Neural progenitor cell (in vitro differentiated cells): ENCODE results near the gene ABHD6. TPM values are rescaled to one million over a fixed set of nuclear protein-coding genes. Genes with fewer than 3 reads are reported as not detected.

Experiments
- DNase-seq: peaks from one replicate; pipeline ENCODE4 v3.0.0-alpha.2; 2016; ENCODE audit warnings: low spot score
- H2AFZ ChIP-seq: fragments of 200-600 bp; sonication (generic); replicated peaks from 2 replicates; pipeline ENCODE4 v1.6.1; 2016; ENCODE audit warnings: antibody characterized with exemption
- H3F3A ChIP-seq: fragments of 200-600 bp; sonication (generic); 2 replicates; pipeline ENCODE4 v1.6.1; 2016; ENCODE audit warnings: antibody characterized with exemption, low read depth
- H3K27ac ChIP-seq: fragments of 200-600 bp; sonication (generic); 2 replicates; pipeline ENCODE4 v1.5.1; 2016; ENCODE audit warnings: mild to moderate bottlenecking
- H3K27me3 ChIP-seq: fragments of 200-600 bp; sonication (generic); 2 replicates; pipeline ENCODE4 v1.6.1; 2016; ENCODE audit warnings: mild to moderate bottlenecking, moderate library complexity
- H3K36me3 ChIP-seq: fragments of 200-600 bp; sonication (generic); 2 replicates; pipeline ENCODE4 v1.5.1; 2016
- H3K4me1 ChIP-seq: fragments of 200-600 bp; sonication (generic); 2 replicates; pipeline ENCODE4 v1.6.1; 2016; ENCODE audit warnings: mixed run types
- H3K4me2 ChIP-seq: fragments of 200-600 bp; sonication (generic); 2 replicates; pipeline ENCODE4 v1.6.1; 2016
- H3K4me3 ChIP-seq: fragments of 200-600 bp; sonication (generic); 2 replicates; pipeline ENCODE4 v1.5.1; 2016
- H3K79me2 ChIP-seq: fragments of 200-600 bp; sonication (generic); 2 replicates; pipeline ENCODE4 v1.6.1; 2016; ENCODE audit warnings: low read depth
- H3K9ac ChIP-seq: fragments of 200-600 bp; sonication (generic); 2 replicates; pipeline ENCODE4 v1.6.1; 2016
- H3K9me3 ChIP-seq: fragments of 200-600 bp; sonication (generic); 2 replicates; pipeline ENCODE4 v1.5.1; 2016; ENCODE audit warnings: low read depth
- H4K20me1 ChIP-seq: fragments of 200-600 bp; sonication (generic); 2 replicates; pipeline ENCODE4 v1.6.1; 2016; ENCODE audit warnings: low read depth
- H3K27ac Mint-ChIP-seq: 3 replicates; pipeline ENCODE4 v1.8.0; 2021; ENCODE audit warnings: mixed read lengths
- H3K27me3 Mint-ChIP-seq: 2 replicates; pipeline ENCODE4 v1.8.0; 2022; ENCODE audit warnings: low read depth, mild to moderate bottlenecking, inconsistent platforms, moderate library complexity, mixed read lengths; ENCODE audit not compliant: insufficient read depth
- H3K36me3 Mint-ChIP-seq: 3 replicates; pipeline ENCODE4 v1.8.0; 2021; ENCODE audit warnings: mixed read lengths
- H3K4me1 Mint-ChIP-seq: 3 replicates; pipeline ENCODE4 v1.8.0; 2021; ENCODE audit warnings: mixed read lengths
- H3K4me3 Mint-ChIP-seq: 3 replicates; pipeline ENCODE4 v1.8.0; 2021; ENCODE audit warnings: mild to moderate bottlenecking, moderate library complexity, mixed read lengths
- H3K9me3 Mint-ChIP-seq: 3 replicates; pipeline ENCODE4 v1.8.0; 2020; ENCODE audit warnings: mixed read lengths
- CTCF ChIP-seq: fragments of 200-600 bp; sonication (generic); IDR thresholded peaks from 2 replicates; pipeline ENCODE4 v1.5.1; 2017; ENCODE audit warnings: antibody characterized with exemption, mild to moderate bottlenecking
- EZH2 ChIP-seq: fragments of 200-600 bp; sonication (generic); IDR thresholded peaks from 2 replicates; pipeline ENCODE4 v1.6.1; 2017; ENCODE audit warnings: antibody characterized with exemption, mild to moderate bottlenecking, moderate library complexity
- EZH2phosphoT487 ChIP-seq: fragments of 200-600 bp; sonication (generic); IDR thresholded peaks from 2 replicates; pipeline ENCODE4 v1.6.1; 2017; ENCODE audit warnings: antibody characterized with exemption
- total RNA-seq: library from RNA; depleted of rRNA; stranded (reverse); fragments of >200 nt; gene quantifications from 2 replicates; pipeline ENCODE4 v1.2.3, GENCODE V29; 2015; ENCODE audit warnings: low replicate concordance

Gene ABHD6, protein sequence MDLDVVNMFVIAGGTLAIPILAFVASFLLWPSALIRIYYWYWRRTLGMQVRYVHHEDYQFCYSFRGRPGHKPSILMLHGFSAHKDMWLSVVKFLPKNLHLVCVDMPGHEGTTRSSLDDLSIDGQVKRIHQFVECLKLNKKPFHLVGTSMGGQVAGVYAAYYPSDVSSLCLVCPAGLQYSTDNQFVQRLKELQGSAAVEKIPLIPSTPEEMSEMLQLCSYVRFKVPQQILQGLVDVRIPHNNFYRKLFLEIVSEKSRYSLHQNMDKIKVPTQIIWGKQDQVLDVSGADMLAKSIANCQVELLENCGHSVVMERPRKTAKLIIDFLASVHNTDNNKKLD
- total RNA-seq = 18.5 and 21.5 TPM in 2 replicates

GRCh38 chr3:58237238-58237940 is at the start of gene ABHD6:
Gene ABHD6 (plus strand): TSS chr3:58237792. CDS start chr3:58256587, 18,795 bp downstream.
- peaks cover 7% of the 10 kb centered on the region for H3K27me3 Mint-ChIP-seq
- H3K9ac ChIP-seq = no peak within 1 kb of the TSS
- H3K27me3 ChIP-seq = peaks cover 65% of the 10 kb centered on the region

GRCh38 chr3:58188173-58188564 is 49.4 kb upstream of the ABHD6 start:
- no peak overlapping the region for H3K27ac Mint-ChIP-seq
- Histone ChIP-seq H3F3A (no peaks in the 10 kb centered on the region), H3K27me3 (no peaks in the 10 kb centered on the region), H3K9me3 (no peaks in the 10 kb centered on the region), H3K27ac (no peak overlapping the region), H3K4me2 (no peak overlapping the region), H2AFZ (no peak overlapping the region), H3K79me2 (no peaks in the 10 kb centered on the region), H4K20me1 (no peaks in the 10 kb centered on the region), H3K36me3 (no peaks in the 10 kb centered on the region), H3K9ac (no peak overlapping the region), H3K4me3 (no peak overlapping the region), H3K4me1 (peaks cover 10% of the 10 kb centered on the region)
- H3K27me3 Mint-ChIP-seq = peaks cover 13% of the 10 kb centered on the region
- H3K4me3 Mint-ChIP-seq = no peak overlapping the region
- TF ChIP-seq CTCF (no peak), EZH2phosphoT487 (no peak), EZH2 (no peak)
- DNase-seq = no peak
- peaks cover 16% of the 10 kb centered on the region for H3K4me1 Mint-ChIP-seq
- peaks cover 2% of the 10 kb centered on the region for H3K9me3 Mint-ChIP-seq
- H3K36me3 Mint-ChIP-seq = no peaks in the 10 kb centered on the region

More at GRCh38 chr3:58237238-58237940, at the start of gene ABHD6:
- no peak for TF ChIP-seq EZH2phosphoT487
- peak; percentile 52 for TF ChIP-seq CTCF
- no peak for TF ChIP-seq EZH2
- H2AFZ ChIP-seq = peak within 1 kb of the TSS; percentile 98
- Mint-ChIP-seq H3K9me3 (no peaks in the 10 kb centered on the region), H3K36me3 (peaks cover 3% of the 10 kb centered on the region), H3K4me1 (peaks cover 13% of the 10 kb centered on the region), H3K27ac (peak within 1 kb of the TSS; percentile 74), H3K4me3 (peak within 1 kb of the TSS; percentile 95)
- H3K4me2 ChIP-seq = peak within 1 kb of the TSS; percentile 86
- DNase-seq = peak; percentile 90
- H3F3A ChIP-seq = peaks cover 5% of the 10 kb centered on the region
- H3K27ac ChIP-seq = no peak within 1 kb of the TSS
- H4K20me1 ChIP-seq = peaks cover 12% of the 10 kb centered on the region
- peaks cover 13% of the 10 kb centered on the region for H3K79me2 ChIP-seq
- H3K36me3 ChIP-seq = no peaks in the 10 kb centered on the region
- H3K4me1 ChIP-seq = peaks cover 9% of the 10 kb centered on the region
- peak within 1 kb of the TSS; percentile 91 for H3K4me3 ChIP-seq
- H3K9me3 ChIP-seq = no peaks in the 10 kb centered on the region

- H3K4me2 ChIP-seq = peak overlapping the region; percentile 13
- H3K9ac ChIP-seq = no peak overlapping the region
- DNase-seq = no peak
- no peak overlapping the region for H3K27ac ChIP-seq
- H3K79me2 ChIP-seq = no peaks in the 10 kb centered on the region
- no peaks in the 10 kb centered on the region for H3F3A ChIP-seq
- no peak overlapping the region for H3K4me3 ChIP-seq
- H3K4me1 ChIP-seq = peaks cover 10% of the 10 kb centered on the region
- Mint-ChIP-seq H3K9me3 (peaks cover 2% of the 10 kb centered on the region), H3K27ac (no peak overlapping the region), H3K4me3 (no peak overlapping the region), H3K27me3 (peaks cover 14% of the 10 kb centered on the region), H3K4me1 (peaks cover 16% of the 10 kb centered on the region), H3K36me3 (no peaks in the 10 kb centered on the region)
- TF ChIP-seq EZH2 (no peak), EZH2phosphoT487 (no peak), CTCF (no peak)
- H2AFZ ChIP-seq = no peak overlapping the region
- no peaks in the 10 kb centered on the region for H4K20me1 ChIP-seq
- H3K27me3 ChIP-seq = no peaks in the 10 kb centered on the region
- no peaks in the 10 kb centered on the region for H3K36me3 ChIP-seq
- no peaks in the 10 kb centered on the region for H3K9me3 ChIP-seq
Observed at GRCh38 chr3:58188921-58189451, 48.6 kb upstream of the ABHD6 start.
